ENCODE data around the gene C10orf90.

The C10orf90 gene

GRCh38 chr10:126458466-126458865 lies 212.0 kb downstream of the C10orf90 start:
- no peak for DNase-seq

GRCh38 chr10:126456632-126457031 lies 213.9 kb downstream of the C10orf90 start:
- DNase-seq, result no peak

- DNase-seq, result no peak
Observed at GRCh38 chr10:126455766-126456405, 214.6 kb downstream of the C10orf90 start.

GRCh38 chr10:126455036-126455765 lies 215.3 kb downstream of the C10orf90 start:
- DNase-seq, result no peak

- no peak for DNase-seq
Observed at GRCh38 chr10:126454045-126454751, 216.3 kb downstream of the C10orf90 start.

GRCh38 chr10:126452245-126452644 lies 218.2 kb downstream of the C10orf90 start:
- no peak for DNase-seq

- no peak for DNase-seq
Observed at GRCh38 chr10:126448091-126448490, 222.4 kb downstream of the C10orf90 start.

GRCh38 chr10:126439942-126440341 lies 230.6 kb downstream of the C10orf90 start:
- DNase-seq, result no peak

- DNase-seq, result no peak
Observed at GRCh38 chr10:126438407-126438783, 232.1 kb downstream of the C10orf90 start.

GRCh38 chr10:126437635-126438406 lies 232.7 kb downstream of the C10orf90 start:
- no peak for DNase-seq

GRCh38 chr10:126434235-126434634 lies 236.3 kb downstream of the C10orf90 start:
- DNase-seq, result no peak

GRCh38 chr10:126433351-126433750 lies 237.1 kb downstream of the C10orf90 start:
- no peak for DNase-seq

GRCh38 chr10:126432507-126432906 lies 238.0 kb downstream of the C10orf90 start:
- no peak for DNase-seq

GRCh38 chr10:126431816-126432215 lies 238.7 kb downstream of the C10orf90 start:
- DNase-seq, result no peak

- no peak for DNase-seq
Observed at GRCh38 chr10:126430512-126430911, 240.0 kb downstream of the C10orf90 start.

GRCh38 chr10:126429275-126429674 lies 241.2 kb downstream of the C10orf90 start:
- no peak for DNase-seq

GRCh38 chr10:126425489-126426065 lies 244.9 kb downstream of the C10orf90 start:
- DNase-seq, result no peak

GRCh38 chr10:126425032-126425431 lies 245.5 kb downstream of the C10orf90 start:
- DNase-seq, result no peak

GRCh38 chr10:126423732-126424491 lies 246.6 kb downstream of the C10orf90 start:
- DNase-seq, result no peak

- no peak for DNase-seq
Observed at GRCh38 chr10:126422567-126422966, 247.9 kb downstream of the C10orf90 start.

GRCh38 chr10:126421756-126422256 lies 248.7 kb downstream of the C10orf90 start:
- no peak for DNase-seq

All from activated naive CD4-positive, alpha-beta T cell (primary cell).